ENCODE measurements around the gene GGT1.
"Not testable (repeated sequence)": the region's sequence is repeated elsewhere in the genome, so short reads cannot be mapped to it uniquely, and the experiment has no call there.

The GGT1 gene

GRCh38 chr22:24602847-24603769 is at the start of gene GGT1:
Gene GGT1 (plus strand): TSS chr22:24603193. CDS start chr22:24611082, 7,889 bp downstream.
- DNase-seq = not testable (repeated sequence)

GRCh38 chr22:24553597-24554312 is 49.2 kb upstream of the GGT1 start:
- no peak for DNase-seq

GRCh38 chr22:24554313-24555164 is 48.5 kb upstream of the GGT1 start, which contains the start of gene GUCD1:
Gene GUCD1 (minus strand): TSS chr22:24555138. CDS start chr22:24554991, 147 bp downstream.
- no peak for DNase-seq

GRCh38 chr22:24555165-24556039 is 47.6 kb upstream of the GGT1 start, which contains the start of gene SNRPD3:
Gene SNRPD3 (plus strand): TSS chr22:24555999. CDS start chr22:24557675, 1,676 bp downstream.
- peak; percentile 98 for DNase-seq

- DNase-seq = no peak
Measured at GRCh38 chr22:24559471-24559870, 43.5 kb upstream of the GGT1 start.

GRCh38 chr22:24563246-24563645 is 39.7 kb upstream of the GGT1 start:
- DNase-seq = no peak

GRCh38 chr22:24564376-24565058 is 38.5 kb upstream of the GGT1 start:
- no peak for DNase-seq

- DNase-seq = no peak
Measured at GRCh38 chr22:24565077-24565476, 37.9 kb upstream of the GGT1 start.

GRCh38 chr22:24566899-24567511 is 36.0 kb upstream of the GGT1 start:
- no peak for DNase-seq

GRCh38 chr22:24567668-24568067 is 35.3 kb upstream of the GGT1 start:
- no peak for DNase-seq

GRCh38 chr22:24571266-24571665 is 31.7 kb upstream of the GGT1 start:
- DNase-seq = no peak

GRCh38 chr22:24576778-24577177 is 26.2 kb upstream of the GGT1 start:
- DNase-seq = no peak

- no peak for DNase-seq
Measured at GRCh38 chr22:24578355-24579257, 24.4 kb upstream of the GGT1 start.

- DNase-seq = no peak
Measured at GRCh38 chr22:24579258-24579601, 23.8 kb upstream of the GGT1 start.

GRCh38 chr22:24580276-24580675 is 22.7 kb upstream of the GGT1 start:
- DNase-seq = no peak

GRCh38 chr22:24582056-24582814 is 20.8 kb upstream of the GGT1 start:
- DNase-seq = no peak

GRCh38 chr22:24583221-24584165 is 19.5 kb upstream of the GGT1 start:
- no peak for DNase-seq
